GM12878 (cell line): ENCODE results near the gene TOMM5. TPM values are rescaled to one million over a fixed set of nuclear protein-coding genes. Genes with fewer than 3 reads are reported as not detected.

ENCODE experiments used
- ATAC-seq: fragments of 200-7000 bp; cut with Tn5 transposase; 3 replicates; pipeline ENCODE4 v1.9.1; 2020; ENCODE audit warnings: mild to moderate bottlenecking, moderate library complexity
- BruUV-seq: library from RNA; stranded (reverse); fragments of 400-500 nt; replicated peaks from 2 replicates; lab custom pipeline; 2021; lab: Mats Ljungman, UMichigan
- CTCF ChIA-PET: fragments of 300-600 bp; sonication (Branson Sonifier 250); formaldehyde crosslinking; extraction: SDS; loops from one replicate; lab custom pipeline; 2021; ENCODE audit warnings: inconsistent platforms; lab: Yijun Ruan, JAX
- POLR2A ChIA-PET: fragments of 350-600 bp; formaldehyde crosslinking; extraction: SDS; loops from one replicate; lab custom pipeline; 2021; ENCODE audit warnings: inconsistent platforms; lab: Charles Lee
- RAD21 ChIA-PET: fragments of 300-600 bp; sonication (Branson Sonifier 250); formaldehyde crosslinking; loops from one replicate; lab custom pipeline; 2023; ENCODE audit warnings: antibody characterized with exemption; ENCODE audit not compliant: unreplicated experiment; lab: Charles Lee
- SMC1A ChIA-PET: fragments of 300-600 bp; sonication (Branson Sonifier 250); formaldehyde crosslinking; loops from one replicate; lab custom pipeline; 2023; ENCODE audit not compliant: unreplicated experiment, uncharacterized antibody; lab: Charles Lee
- DNase-seq: peaks from one replicate; pipeline ENCODE4 v3.0.0-alpha.2; 2011; ENCODE audit warnings: low read depth, low spot score
- FAIRE-seq: peaks from 3 replicates; lab custom pipeline; 2011; peaks lifted over from hg19 to GRCh38; lab: Jason Lieb, UNC
- H2AFZ ChIP-seq: 2 replicates; pipeline ENCODE4 v1.6.0; 2011; ENCODE audit warnings: low read depth, low read length, control low read depth; ENCODE audit not compliant: control insufficient read depth
- H3K27ac ChIP-seq: 2 replicates; pipeline ENCODE4 v1.5.1; 2011; ENCODE audit warnings: control low read depth; ENCODE audit not compliant: control insufficient read depth, insufficient read depth
- H3K27me3 ChIP-seq, 2 experiments: replicated peaks in 1 of 2; 2 replicates each; pipeline versions ENCODE4 v1.6.0 to v1.6.1; 2011; ENCODE audit warnings: low read length in 1 of 2; ENCODE audit not compliant: control insufficient read depth in 2 of 2, insufficient read depth in 2 of 2
- H3K36me3 ChIP-seq, 2 experiments: 2 replicates each; pipeline ENCODE4 v1.5.1; 2011; ENCODE audit warnings: low read length in 1 of 2; ENCODE audit not compliant: control insufficient read depth in 2 of 2, insufficient read depth in 2 of 2
- H3K4me1 ChIP-seq: 2 replicates; pipeline ENCODE4 v1.6.1; 2011; ENCODE audit warnings: mild to moderate bottlenecking, low read length, moderate library complexity, mixed read lengths; ENCODE audit not compliant: control insufficient read depth, insufficient read depth
- H3K4me2 ChIP-seq: 2 replicates; pipeline ENCODE4 v1.6.0; 2011; ENCODE audit warnings: control low read depth; ENCODE audit not compliant: control insufficient read depth, insufficient read depth
- H3K4me3 ChIP-seq: fragments of 200-600 bp; sonication (generic); 2 replicates; pipeline ENCODE4 v1.5.1; 2016
- H3K79me2 ChIP-seq: 2 replicates; pipeline ENCODE4 v1.6.0; 2011; ENCODE audit warnings: low read length; ENCODE audit not compliant: control insufficient read depth, insufficient read depth
- H3K9ac ChIP-seq: 2 replicates; pipeline ENCODE4 v1.8.0; 2011; ENCODE audit warnings: low read length, control low read depth, mixed read lengths; ENCODE audit not compliant: control insufficient read depth, insufficient read depth
- H3K9me3 ChIP-seq: replicated peaks from 3 replicates; pipeline ENCODE4 v1.5.1; 2011; ENCODE audit warnings: mild to moderate bottlenecking, low read length; ENCODE audit not compliant: control insufficient read depth, insufficient read depth
- H4K20me1 ChIP-seq: 2 replicates; pipeline ENCODE4 v1.6.0; 2011; ENCODE audit not compliant: control insufficient read depth, insufficient read depth
- CTCF ChIP-seq, 3 experiments: IDR thresholded peaks in 2 of 3; conservative IDR thresholded peaks in 1 of 3; 2 replicates each; pipeline ENCODE4 v1.5.1; 2011; ENCODE audit warnings: low read depth in 3 of 3, low read length in 3 of 3, mild to moderate bottlenecking in 3 of 3, control low read depth in 2 of 3, moderate library complexity in 2 of 3, inconsistent platforms in 1 of 3, mixed read lengths in 1 of 3; ENCODE audit not compliant: control insufficient read depth in 2 of 3, insufficient read depth in 1 of 3; ENCODE audit errors: extremely low read depth in 1 of 3
- EGR1 ChIP-seq, 2 experiments: IDR thresholded peaks; 1 replicate in 1 of 2; 2 replicates in 1 of 2; pipeline ENCODE4 v1.6.1; 2011 to 2012; ENCODE audit warnings: low read depth in 2 of 2, low read length in 2 of 2, borderline replicate concordance in 1 of 2, mild to moderate bottlenecking in 1 of 2, moderate library complexity in 1 of 2
- HDAC2 ChIP-seq: fragments of 200-600 bp; sonication (generic); IDR thresholded peaks from 2 replicates; pipeline ENCODE4 v1.6.1; 2017
- NR2C2 ChIP-seq: IDR thresholded peaks from 2 replicates; pipeline ENCODE4 v1.6.1; 2011; ENCODE audit warnings: borderline replicate concordance, low read depth; ENCODE audit not compliant: control insufficient read depth, insufficient read length
- POLR2A ChIP-seq: IDR thresholded peaks from 2 replicates; pipeline ENCODE4 v1.6.1; 2011; ENCODE audit warnings: low read depth, mild to moderate bottlenecking, low read length
- PRDM15 ChIP-seq: fragments of 450-650 bp; formaldehyde crosslinking; IDR thresholded peaks from 2 replicates; pipeline ENCODE4 v1.4.0; 2020; ENCODE audit warnings: mild to moderate bottlenecking, moderate library complexity
- SIN3A ChIP-seq: IDR thresholded peaks from 2 replicates; pipeline ENCODE4 v1.6.1; 2012; ENCODE audit warnings: low read depth, low read length, improper control_type of control experiment
- ZNF592 ChIP-seq: fragments of 450-650 bp; IDR thresholded peaks from 2 replicates; pipeline ENCODE4 v1.6.1; 2017; ENCODE audit warnings: mild to moderate bottlenecking, moderate library complexity
- ZNF622 ChIP-seq: fragments of 450-650 bp; IDR thresholded peaks from 2 replicates; pipeline ENCODE4 v1.6.1; 2017; ENCODE audit warnings: mild to moderate bottlenecking, inconsistent platforms
- WGBS: methylation state at CpG from one replicate; pipeline ENCODE4 v1.1.6; 2016; ENCODE audit warnings: low lambda C conversion rate; ENCODE audit not compliant: insufficient replicate concordance, insufficient coverage; ENCODE audit errors: missing lambda C conversion rate; 5-methylcytosine and 5-hydroxymethylcytosine counted together
- in situ Hi-C: fragments of 300-500 bp; cut with MboI; formaldehyde crosslinking; loops from 9 replicates; pipeline ENCODE4 v1.14.3; 2018; ENCODE audit warnings: mixed read lengths
- intact Hi-C: fragments of 100-400 bp; cut with micrococcal nuclease; formaldehyde crosslinking; loops from one replicate; pipeline ENCODE4 v1.14.2; 2022; ENCODE audit not compliant: unreplicated experiment
- polyA plus RNA-seq, 11 experiments: library from polyadenylated mRNA; depleted of rRNA in 4 of 11; unstranded in 6 of 11; stranded (reverse) in 5 of 11; fragments of >200 nt; fragmentation: Nextera tagmentation in 4 of 11; fragmentation: Illumina TruSeq in 1 of 11; extraction: Ambion mirVana in 4 of 11; extraction: Trizol in 1 of 11; gene quantifications; 1 replicate in 1 of 11; 2 replicates in 10 of 11; pipeline versions ENCODE4 v1.2.1 to v1.2.3, GENCODE V29; 2011 to 2016; ENCODE audit warnings: inconsistent platforms in 2 of 11, missing spikeins in 2 of 11, low read depth in 1 of 11
- total RNA-seq, 4 experiments: library from RNA; depleted of rRNA in 3 of 4; stranded (reverse); fragments of >200 nt in 3 of 4; fragmentation: Illumina TruSeq in 1 of 4; extraction: Trizol in 1 of 4; gene quantifications; 2 replicates each; pipeline versions ENCODE4 v1.2.1 to v1.2.3, GENCODE V29; 2013 to 2021

TOMM5 gene
- total and polyA plus RNA-seq, 10 of the 15 experiments (the other 5 are each of a cell fraction or from before 2014, with no cell fraction given), result 152 to 1,143 (median 351) TPM

- TF ChIP-seq EGR1 (IDR thresholded peaks at IDR 0.05; ENCODE audit: borderline replicate concordance in 1 of 2, low read depth in 2 of 2, low read length in 2 of 2) (no peak), PRDM15 (no peak), POLR2A (no peak), CTCF (IDR thresholded peaks at IDR 0.05 in 2 of 3, conservative IDR thresholded peaks at IDR 0.05 in 1 of 3; ENCODE audit: control insufficient read depth in 2 of 3, extremely low read depth in 1 of 3, insufficient read depth in 1 of 3, low read depth in 3 of 3, low read length in 3 of 3) (no peak), ZNF622 (no peak), NR2C2 (no peak), SIN3A (no peak), ZNF592 (no peak), HDAC2 (no peak)
- H3K9me3 ChIP-seq, result no peaks in the 10 kb centered on the region
- no peaks in the 10 kb centered on the region for H4K20me1 ChIP-seq
- FAIRE-seq (no peak), DNase-seq (no peak), ATAC-seq (no peak)
- H3K27ac ChIP-seq, result no peak overlapping the region
- peak overlapping the region; percentile 82; the same call in 1 of the 2 replicates for H3K9ac ChIP-seq
- SMC1A ChIA-PET, result interaction anchor here (0.6 to 8.1 kb wide), 10 partner anchors 9 to 302 kb away, joined by 3 to 60 read pairs (median 6); partner anchors contain the start of genes POLR1E and TOMM5
- peak overlapping the region; percentile 89 for H3K4me3 ChIP-seq
- peaks cover 17% of the 10 kb centered on the region for H3K79me2 ChIP-seq
- intact Hi-C loops, result loop anchor here (5.0 to 10.0 kb wide), 2 partner anchors 88 to 550 kb away; partner anchors contain the start of gene POLR1E
- in situ Hi-C loops, result no loop called here
- no peaks in the 10 kb centered on the region for H3K27me3 ChIP-seq
- H2AFZ ChIP-seq, result no peak overlapping the region; the same call in 1 of the 2 replicates
- peak overlapping the region; percentile 90 for H3K4me2 ChIP-seq
- 0 out of 4 replicates have a peak, but pooled peaks cover 0 to 3% of the 10 kb centered on the region in 2 experiments for H3K36me3 ChIP-seq
- 57% methylated on average over 5 of the region's 5 CpGs for WGBS
- CTCF ChIA-PET, result interaction anchor here (1.0 to 7.8 kb wide), 8 partner anchors 9 to 163 kb away, joined by 3 to 55 read pairs (median 5); partner anchors contain the start of gene TOMM5
- RAD21 ChIA-PET, result interaction anchor here (0.8 to 4.1 kb wide), 6 partner anchors 9 to 341 kb away, joined by 3 to 27 read pairs (median 11); partner anchors contain the start of genes POLR1E and TOMM5
- BruUV-seq, result TSS peak; percentile 49
- POLR2A ChIA-PET, result interaction anchor here (0.5 to 6.5 kb wide), 10 partner anchors 9 to 877 kb away, joined by 3 to 54 read pairs (median 3); partner anchors contain the start of genes TOMM5 and ZBTB5
- peaks cover 5% of the 10 kb centered on the region for H3K4me1 ChIP-seq
Observed at GRCh38 chr9:37575001-37575400, 17.4 kb downstream of the TOMM5 start.
